ENCODE measurements around the gene ADGRA1.
"Not testable (repeated sequence)": the region's sequence is repeated elsewhere in the genome, so short reads cannot be mapped to it uniquely, and the experiment has no call there.

The ADGRA1 gene

GRCh38 chr10:133104068-133104962 lies 16.6 kb downstream of the ADGRA1 start:
- H3K27me3 ChIP-seq (ENCODE audit: control insufficient read depth in 1 of 2, insufficient read depth in 2 of 2, low read length in 2 of 2): peaks cover 9 to 18% of the 10 kb centered on the region in 2 donors
- H3K4me3 ChIP-seq (ENCODE audit: low read length in 2 of 2): no peak overlapping the region
- H3K27ac ChIP-seq (ENCODE audit: low read length): no peak overlapping the region
- no peaks in the 10 kb centered on the region for H3K4me1 ChIP-seq (ENCODE audit: control insufficient read depth, insufficient read depth, low read length)
- H3K9ac ChIP-seq (ENCODE audit: low read length in 2 of 2): no peak overlapping the region
- H3K36me3 ChIP-seq (ENCODE audit: control insufficient read depth in 2 of 2, insufficient read depth in 2 of 2, low read length in 2 of 2): no peaks in the 10 kb centered on the region
- H3K9me3 ChIP-seq (ENCODE audit: control insufficient read depth in 2 of 2, low read length in 2 of 2): peaks cover 3 to 22% of the 10 kb centered on the region in 2 donors

- Histone ChIP-seq H3K36me3 (ENCODE audit: control insufficient read depth in 2 of 2, insufficient read depth in 2 of 2, low read length in 2 of 2) (no peaks in the 10 kb centered on the region), H3K9ac (ENCODE audit: low read length in 2 of 2) (no peak overlapping the region), H3K4me3 (ENCODE audit: low read length in 2 of 2) (no peak overlapping the region), H3K4me1 (ENCODE audit: control insufficient read depth, insufficient read depth, low read length) (no peaks in the 10 kb centered on the region), H3K9me3 (ENCODE audit: control insufficient read depth in 2 of 2, low read length in 2 of 2) (peaks cover 3 to 26% of the 10 kb centered on the region in 2 donors), H3K27ac (ENCODE audit: low read length) (no peak overlapping the region), H3K27me3 (ENCODE audit: control insufficient read depth in 1 of 2, insufficient read depth in 2 of 2, low read length in 2 of 2) (peaks cover 11 to 18% of the 10 kb centered on the region in 2 donors)
These were observed 17.4 kb downstream of the ADGRA1 start for GRCh38 chr10:133104963-133105640.

GRCh38 chr10:133105686-133106390 lies 18.1 kb downstream of the ADGRA1 start:
- no peak overlapping the region for H3K27ac ChIP-seq (ENCODE audit: low read length)
- peaks cover 11 to 14% of the 10 kb centered on the region in 2 donors for H3K27me3 ChIP-seq (ENCODE audit: control insufficient read depth in 1 of 2, insufficient read depth in 2 of 2, low read length in 2 of 2)
- peaks cover 3 to 26% of the 10 kb centered on the region in 2 donors for H3K9me3 ChIP-seq (ENCODE audit: control insufficient read depth in 2 of 2, low read length in 2 of 2)
- H3K4me3 ChIP-seq (ENCODE audit: low read length in 2 of 2): no peak overlapping the region
- H3K9ac ChIP-seq (ENCODE audit: low read length in 2 of 2): no peak overlapping the region
- H3K4me1 ChIP-seq (ENCODE audit: control insufficient read depth, insufficient read depth, low read length): no peaks in the 10 kb centered on the region
- H3K36me3 ChIP-seq (ENCODE audit: control insufficient read depth in 2 of 2, insufficient read depth in 2 of 2, low read length in 2 of 2): no peaks in the 10 kb centered on the region

- H3K36me3 ChIP-seq (ENCODE audit: control insufficient read depth in 2 of 2, insufficient read depth in 2 of 2, low read length in 2 of 2): no peaks in the 10 kb centered on the region
- no peaks in the 10 kb centered on the region for H3K4me1 ChIP-seq (ENCODE audit: control insufficient read depth, insufficient read depth, low read length)
- H3K4me3 ChIP-seq (ENCODE audit: low read length in 2 of 2): no peak overlapping the region
- no peak overlapping the region for H3K27ac ChIP-seq (ENCODE audit: low read length)
- H3K27me3 ChIP-seq (ENCODE audit: control insufficient read depth in 1 of 2, insufficient read depth in 2 of 2, low read length in 2 of 2): peaks cover 8 to 13% of the 10 kb centered on the region in 2 donors
- peaks cover 3 to 26% of the 10 kb centered on the region in 2 donors for H3K9me3 ChIP-seq (ENCODE audit: control insufficient read depth in 2 of 2, low read length in 2 of 2)
- H3K9ac ChIP-seq (ENCODE audit: low read length in 2 of 2): no peak overlapping the region
These were observed 18.8 kb downstream of the ADGRA1 start for GRCh38 chr10:133106516-133106915.

- no peak overlapping the region for H3K9ac ChIP-seq (ENCODE audit: low read length in 2 of 2)
- H3K27ac ChIP-seq (ENCODE audit: low read length): no peak overlapping the region
- H3K4me3 ChIP-seq (ENCODE audit: low read length in 2 of 2): no peak overlapping the region
- H3K9me3 ChIP-seq (ENCODE audit: control insufficient read depth in 2 of 2, low read length in 2 of 2): peaks cover 3 to 26% of the 10 kb centered on the region in 2 donors
- no peaks in the 10 kb centered on the region for H3K4me1 ChIP-seq (ENCODE audit: control insufficient read depth, insufficient read depth, low read length)
- no peaks in the 10 kb centered on the region for H3K36me3 ChIP-seq (ENCODE audit: control insufficient read depth in 2 of 2, insufficient read depth in 2 of 2, low read length in 2 of 2)
- peaks cover 8 to 13% of the 10 kb centered on the region in 2 donors for H3K27me3 ChIP-seq (ENCODE audit: control insufficient read depth in 1 of 2, insufficient read depth in 2 of 2, low read length in 2 of 2)
These were observed 19.7 kb downstream of the ADGRA1 start for GRCh38 chr10:133107442-133107841.

- no peak overlapping the region for H3K27ac ChIP-seq (ENCODE audit: low read length)
- H3K36me3 ChIP-seq (ENCODE audit: control insufficient read depth in 2 of 2, insufficient read depth in 2 of 2, low read length in 2 of 2): no peaks in the 10 kb centered on the region
- peaks cover 3 to 26% of the 10 kb centered on the region in 2 donors for H3K9me3 ChIP-seq (ENCODE audit: control insufficient read depth in 2 of 2, low read length in 2 of 2)
- H3K4me3 ChIP-seq (ENCODE audit: low read length in 2 of 2): no peak overlapping the region
- H3K4me1 ChIP-seq (ENCODE audit: control insufficient read depth, insufficient read depth, low read length): no peaks in the 10 kb centered on the region
- no peak overlapping the region for H3K9ac ChIP-seq (ENCODE audit: low read length in 2 of 2)
- peaks cover 5 to 11% of the 10 kb centered on the region in 2 donors for H3K27me3 ChIP-seq (ENCODE audit: control insufficient read depth in 1 of 2, insufficient read depth in 2 of 2, low read length in 2 of 2)
These were observed 22.0 kb downstream of the ADGRA1 start for GRCh38 chr10:133109711-133110110.

GRCh38 chr10:133110133-133110532 lies 22.4 kb downstream of the ADGRA1 start:
- no peaks in the 10 kb centered on the region for H3K36me3 ChIP-seq (ENCODE audit: control insufficient read depth in 2 of 2, insufficient read depth in 2 of 2, low read length in 2 of 2)
- peaks cover 3 to 26% of the 10 kb centered on the region in 2 donors for H3K9me3 ChIP-seq (ENCODE audit: control insufficient read depth in 2 of 2, low read length in 2 of 2)
- H3K27ac ChIP-seq (ENCODE audit: low read length): no peak overlapping the region
- H3K4me1 ChIP-seq (ENCODE audit: control insufficient read depth, insufficient read depth, low read length): no peaks in the 10 kb centered on the region
- no peak overlapping the region for H3K4me3 ChIP-seq (ENCODE audit: low read length in 2 of 2)
- H3K9ac ChIP-seq (ENCODE audit: low read length in 2 of 2): no peak overlapping the region
- H3K27me3 ChIP-seq (ENCODE audit: control insufficient read depth in 1 of 2, insufficient read depth in 2 of 2, low read length in 2 of 2): peaks cover 5 to 11% of the 10 kb centered on the region in 2 donors

GRCh38 chr10:133110609-133111275 lies 23.0 kb downstream of the ADGRA1 start:
- H3K27ac ChIP-seq (ENCODE audit: low read length): no peak overlapping the region
- peaks cover 0 to 7% of the 10 kb centered on the region in 2 donors for H3K27me3 ChIP-seq (ENCODE audit: control insufficient read depth in 1 of 2, insufficient read depth in 2 of 2, low read length in 2 of 2)
- no peak overlapping the region for H3K9ac ChIP-seq (ENCODE audit: low read length in 2 of 2)
- H3K4me1 ChIP-seq (ENCODE audit: control insufficient read depth, insufficient read depth, low read length): no peaks in the 10 kb centered on the region
- peaks cover 3 to 26% of the 10 kb centered on the region in 2 donors for H3K9me3 ChIP-seq (ENCODE audit: control insufficient read depth in 2 of 2, low read length in 2 of 2)
- no peak overlapping the region for H3K4me3 ChIP-seq (ENCODE audit: low read length in 2 of 2)
- no peaks in the 10 kb centered on the region for H3K36me3 ChIP-seq (ENCODE audit: control insufficient read depth in 2 of 2, insufficient read depth in 2 of 2, low read length in 2 of 2)

- not testable (repeated sequence) for H3K4me1 ChIP-seq (ENCODE audit: control insufficient read depth, insufficient read depth, low read length); H3K27me3 ChIP-seq (ENCODE audit: control insufficient read depth in 1 of 2, insufficient read depth in 2 of 2, low read length in 2 of 2); H3K9ac ChIP-seq (ENCODE audit: low read length in 2 of 2); H3K27ac ChIP-seq (ENCODE audit: low read length); H3K4me3 ChIP-seq (ENCODE audit: low read length in 2 of 2); H3K36me3 ChIP-seq (ENCODE audit: control insufficient read depth in 2 of 2, insufficient read depth in 2 of 2, low read length in 2 of 2)
- peaks cover 3 to 22% of the 10 kb centered on the region in 2 donors for H3K9me3 ChIP-seq (ENCODE audit: control insufficient read depth in 2 of 2, low read length in 2 of 2)
These were observed 23.9 kb downstream of the ADGRA1 start for GRCh38 chr10:133111640-133112039.

- Histone ChIP-seq H3K4me3 (ENCODE audit: low read length in 2 of 2) (no peak overlapping the region), H3K9ac (ENCODE audit: low read length in 2 of 2) (no peak overlapping the region), H3K9me3 (ENCODE audit: control insufficient read depth in 2 of 2, low read length in 2 of 2) (peaks cover 0 to 7% of the 10 kb centered on the region in 2 donors), H3K36me3 (ENCODE audit: control insufficient read depth in 2 of 2, insufficient read depth in 2 of 2, low read length in 2 of 2) (no peaks in the 10 kb centered on the region), H3K27ac (ENCODE audit: low read length) (no peak overlapping the region), H3K4me1 (ENCODE audit: control insufficient read depth, insufficient read depth, low read length) (no peaks in the 10 kb centered on the region), H3K27me3 (ENCODE audit: control insufficient read depth in 1 of 2, insufficient read depth in 2 of 2, low read length in 2 of 2) (peaks cover 2 to 6% of the 10 kb centered on the region in 2 donors)
These were observed 25.6 kb downstream of the ADGRA1 start for GRCh38 chr10:133113146-133113830.
